Activated CD4-positive, alpha-beta T cell treated with anti-CD3 and anti-CD28 coated beads, Interleukin-2, amount 50 U/mL, for 4 hours (primary cell): Measurements from ENCODE around the gene NR6A1.

ENCODE experiments used
- DNase-seq, 2 experiments: peaks; one replicate each; pipeline ENCODE4 v3.0.0-alpha.2; 2020

The NR6A1 gene

GRCh38 chr9:124602204-124602603 is 168.9 kb downstream of the NR6A1 start:
- no peak for DNase-seq

DNA sequence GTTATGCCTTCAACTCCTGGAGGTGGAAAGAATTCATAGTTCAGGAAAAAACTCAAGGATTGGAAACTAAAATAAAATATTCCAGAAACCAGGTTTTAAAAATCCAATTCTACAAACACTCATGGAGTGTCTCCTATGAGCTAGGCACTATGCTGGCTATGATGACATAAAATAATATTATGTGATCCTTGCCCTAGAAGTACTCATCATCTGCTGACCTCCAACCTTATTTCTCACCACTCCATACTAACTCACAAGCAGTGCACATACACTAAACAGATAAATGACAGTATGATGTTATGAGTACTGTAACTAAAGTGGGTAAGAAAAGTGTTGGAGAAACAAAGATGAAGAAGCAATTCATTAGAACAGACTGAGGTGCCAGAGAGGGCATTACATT is 170.7 kb downstream of the NR6A1 start:
- DNase-seq, result no peak

- DNase-seq, result no peak
Observed at GRCh38 chr9:124599121-124599795, 171.9 kb downstream of the NR6A1 start.

DNA sequence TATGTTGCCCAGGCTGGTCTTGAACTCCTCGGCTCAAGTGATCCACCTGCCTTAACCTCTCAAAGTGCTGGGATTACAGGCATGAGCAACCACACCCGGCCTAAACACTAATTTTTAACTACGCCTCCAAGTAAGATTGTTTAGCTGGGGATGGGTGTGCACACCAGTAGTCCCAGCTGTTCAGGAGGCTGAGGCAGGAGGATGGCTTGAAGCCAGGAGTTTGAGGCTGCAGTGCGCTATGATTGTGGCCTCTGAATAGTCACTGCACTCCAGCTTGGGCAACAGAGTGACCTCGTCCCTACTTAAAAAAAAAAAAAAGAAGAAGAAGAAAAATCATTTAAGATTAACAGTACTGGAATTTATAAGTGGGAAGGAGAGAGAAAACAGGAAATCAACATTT is 173.1 kb downstream of the NR6A1 start:
- no peak for DNase-seq

GRCh38 chr9:124596172-124596839 is 174.8 kb downstream of the NR6A1 start:
- DNase-seq, result no peak

- no peak for DNase-seq
Observed at GRCh38 chr9:124595743-124596142, 175.4 kb downstream of the NR6A1 start.

DNA sequence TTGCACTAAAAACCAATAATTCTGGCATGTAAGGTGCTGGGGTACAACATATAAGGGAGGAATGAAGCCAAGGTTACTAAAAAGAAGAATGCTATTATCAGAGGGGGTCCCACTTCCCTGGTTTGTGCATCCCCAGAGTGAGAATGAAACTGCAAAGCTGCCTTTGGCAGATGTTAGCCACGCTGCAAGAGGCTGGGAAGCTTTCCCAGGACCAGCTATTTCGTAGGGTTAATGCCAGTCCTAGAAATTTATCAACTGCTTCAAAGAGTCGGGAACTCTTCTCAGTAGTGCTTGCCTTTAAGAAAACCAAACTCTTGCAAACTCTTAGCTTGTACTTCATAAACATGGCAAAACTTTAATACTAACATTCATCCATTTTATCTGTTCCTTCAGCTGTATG is 176.4 kb downstream of the NR6A1 start:
- no peak for DNase-seq

GRCh38 chr9:124594225-124594624 is 176.9 kb downstream of the NR6A1 start:
- DNase-seq, result no peak

GRCh38 chr9:124593651-124594058 is 177.5 kb downstream of the NR6A1 start:
- no peak for DNase-seq

GRCh38 chr9:124593200-124593599 is 177.9 kb downstream of the NR6A1 start:
- DNase-seq, result no peak

GRCh38 chr9:124590889-124591641 is 180.0 kb downstream of the NR6A1 start:
- DNase-seq, result no peak

- DNase-seq, result no peak
Observed at GRCh38 chr9:124584631-124585030, 186.5 kb downstream of the NR6A1 start.

GRCh38 chr9:124583134-124583533 is 188.0 kb downstream of the NR6A1 start:
- DNase-seq, result no peak

DNA sequence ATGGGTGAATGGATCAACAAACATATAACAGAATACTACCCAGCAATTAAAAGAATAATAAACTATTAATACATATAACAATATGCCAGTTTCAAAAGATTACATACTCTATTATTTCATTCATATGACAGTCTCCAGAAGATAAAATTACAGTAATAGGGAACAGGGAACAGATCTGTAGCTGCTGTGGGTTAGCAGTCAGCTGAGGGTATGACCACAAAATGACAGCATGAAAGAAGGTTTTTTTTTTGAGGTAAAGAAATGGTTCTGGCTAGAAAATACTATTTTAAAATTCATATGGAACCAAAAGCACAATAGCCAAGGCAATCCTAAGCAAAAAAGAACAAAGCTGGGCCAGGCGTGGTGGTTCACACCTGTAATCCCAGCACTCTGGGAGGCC is 190.9 kb downstream of the NR6A1 start:
- DNase-seq, result no peak

DNA sequence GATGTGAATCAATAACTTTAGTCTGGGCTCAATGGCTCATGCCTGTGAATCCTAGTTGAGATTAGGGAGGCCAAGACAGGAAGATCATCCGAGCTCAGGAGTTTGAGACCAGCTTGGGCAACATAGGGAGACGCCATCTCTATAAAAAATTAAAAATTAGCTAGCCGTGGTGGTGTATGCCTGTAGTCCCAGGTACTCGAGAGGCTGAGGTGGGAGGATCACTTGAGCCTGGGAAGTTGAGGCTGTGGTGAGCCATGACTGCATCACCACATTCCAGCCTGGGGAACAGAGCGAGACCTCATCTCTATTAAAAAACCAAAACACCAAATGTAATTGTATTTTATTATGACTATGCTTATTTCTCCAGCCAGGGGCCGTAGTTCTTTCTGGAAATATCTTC is 194.4 kb downstream of the NR6A1 start:
- no peak for DNase-seq

DNA sequence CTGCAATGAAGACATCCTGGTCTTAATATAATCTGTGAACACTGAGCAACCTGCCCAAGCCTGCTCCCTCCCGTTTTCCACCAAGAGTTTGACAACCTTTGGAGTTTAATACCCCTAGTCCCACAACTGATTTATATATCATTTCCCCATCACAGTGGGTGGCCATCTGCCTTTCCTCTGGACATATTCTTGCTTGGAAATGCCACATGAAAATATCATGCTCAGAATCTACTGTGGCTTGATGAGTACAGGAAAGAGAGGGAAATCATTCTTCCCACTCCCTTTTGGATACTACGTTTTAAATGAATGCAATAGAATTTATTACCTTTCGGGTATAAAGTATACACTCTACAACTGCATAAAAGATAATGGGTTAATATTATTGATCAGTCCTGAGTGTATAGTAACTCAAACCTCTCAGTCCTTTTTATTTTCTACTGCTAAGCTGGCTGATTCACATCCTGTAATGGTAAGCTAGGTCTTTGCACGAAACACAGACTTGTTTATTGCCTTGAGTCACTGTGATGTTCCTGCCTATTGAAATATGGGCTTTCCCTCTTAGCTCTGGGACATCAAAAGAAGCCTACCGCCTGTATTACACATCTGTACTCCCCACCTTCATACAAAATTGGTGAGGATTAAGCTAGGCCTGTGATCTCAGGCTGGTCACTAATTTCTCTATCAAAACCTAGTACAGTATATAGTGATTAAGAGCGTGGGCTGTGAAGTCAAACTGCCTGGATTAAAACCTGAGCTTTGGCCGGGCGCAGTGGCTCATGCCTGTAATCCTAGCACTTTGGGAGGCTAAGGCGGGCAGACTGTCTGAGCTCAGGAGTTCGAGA is 196.4 kb downstream of the NR6A1 start:
- no peak for DNase-seq

- DNase-seq, result no peak
Observed at GRCh38 chr9:124570942-124571666, 200.0 kb downstream of the NR6A1 start.

GRCh38 chr9:124569942-124570341 is 201.2 kb downstream of the NR6A1 start:
- DNase-seq, result no peak

DNA sequence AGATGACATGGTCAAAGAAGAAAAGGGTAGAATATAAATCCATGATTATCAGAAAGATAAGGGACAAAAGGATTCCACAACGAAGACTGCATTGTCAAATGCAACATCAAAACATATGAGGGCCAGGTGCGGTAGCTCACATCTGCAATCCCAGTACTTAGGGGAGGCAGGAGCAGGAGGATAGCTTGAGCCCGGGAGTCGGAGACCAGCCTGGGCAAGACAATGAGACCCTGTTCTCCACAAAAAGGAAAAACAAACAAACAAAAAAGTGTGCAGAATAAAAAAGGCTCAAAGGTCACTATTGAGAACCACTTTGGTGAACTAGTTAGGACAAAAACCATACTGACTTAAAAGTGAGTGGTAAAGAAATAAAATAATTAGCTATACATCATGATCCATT is 203.7 kb downstream of the NR6A1 start:
- no peak for DNase-seq

DNA sequence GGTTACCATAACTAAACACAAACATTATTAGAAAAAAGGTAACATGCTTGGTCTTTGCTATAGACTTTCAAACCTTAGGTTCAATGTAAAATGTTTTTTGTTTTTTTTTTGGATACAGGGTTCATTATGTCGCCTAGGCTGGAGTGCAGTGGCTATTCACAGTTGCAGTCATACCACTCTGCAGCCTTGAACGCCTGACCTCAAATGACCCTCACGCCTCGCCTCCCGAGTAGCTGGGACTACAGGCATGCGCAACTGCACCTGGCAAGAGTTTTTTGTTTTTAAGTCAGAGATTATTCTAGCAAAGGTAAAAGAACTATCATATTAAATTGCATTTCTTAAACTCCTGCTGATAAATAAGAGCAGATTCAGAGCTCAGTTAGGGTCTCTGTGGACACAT is 208.8 kb downstream of the NR6A1 start:
- DNase-seq, result no peak

DNA sequence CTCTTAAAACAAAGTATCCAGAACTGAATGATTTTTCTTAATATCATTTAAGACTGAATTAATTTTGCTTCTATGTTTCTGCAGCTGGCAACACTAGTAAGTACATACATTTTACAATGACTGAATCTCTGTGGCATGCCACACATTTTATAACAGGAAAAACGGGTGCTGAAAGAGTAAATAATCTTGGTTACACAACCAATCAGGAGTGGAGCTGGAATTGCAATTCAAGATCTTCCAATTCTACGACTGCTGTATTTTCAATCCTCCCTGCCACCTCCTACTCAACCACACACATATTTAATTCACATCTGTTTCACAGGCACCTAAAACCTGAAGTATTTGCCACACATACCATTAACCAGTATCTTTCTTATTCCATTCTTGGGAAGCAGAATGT is 211.2 kb downstream of the NR6A1 start:
- no peak for DNase-seq

- no peak for DNase-seq
Observed at GRCh38 chr9:124558777-124559470, 212.2 kb downstream of the NR6A1 start.
